K562 (cell line): ENCODE measurements around the gene IFNAR2. TPM values are rescaled to one million over a fixed set of nuclear protein-coding genes. Genes with fewer than 3 reads are reported as not detected.
A peak's percentile ranks its signal among the peaks of the same experiment; 100 is the strongest.

Experiments used
- ATAC-seq: fragments of 200-7000 bp; cut with Tn5 transposase; 3 replicates; pipeline ENCODE4 v1.9.1; 2020; ENCODE audit warnings: moderate library complexity
- Bru-seq: library from RNA; stranded (reverse); fragments of 400-500 nt; gene quantifications from one replicate; lab custom pipeline; 2021; lab: Mats Ljungman, UMichigan
- BruChase-seq, 2 experiments: library from RNA; stranded (reverse); fragments of 400-500 nt; gene quantifications; one replicate each; lab custom pipeline; 2021; lab: Mats Ljungman, UMichigan
- BruUV-seq: library from RNA; stranded (reverse); fragments of 400-500 nt; replicated peaks from 2 replicates; lab custom pipeline; 2021; lab: Mats Ljungman, UMichigan
- CTCF ChIA-PET: fragments of 300-600 bp; formaldehyde crosslinking; extraction: SDS; loops from one replicate; lab custom pipeline; 2021; ENCODE audit warnings: low intra/inter-chr PET ratio; lab: Yijun Ruan, JAX
- POLR2A ChIA-PET: fragments of 300-600, 350-650 bp; sonication (Branson Sonifier 250); formaldehyde crosslinking; extraction: SDS; loops from one replicate; lab custom pipeline; 2021; ENCODE audit warnings: antibody characterized with exemption, inconsistent platforms; lab: Yijun Ruan, JAX
- DNase-seq, 4 experiments: peaks; one replicate each; pipeline versions ENCODE4 v3.0.0 to v3.0.0-alpha.2; 2011 to 2018; ENCODE audit warnings: low spot score in 3 of 4, mixed read lengths in 3 of 4; ENCODE audit errors: extremely low read depth in 1 of 4
- FAIRE-seq: peaks from 2 replicates; lab custom pipeline; 2011; peaks lifted over from hg19 to GRCh38; lab: Jason Lieb, UNC
- H2AFZ ChIP-seq: 2 replicates; pipeline ENCODE4 v1.6.0; 2011; ENCODE audit warnings: low read depth, low read length, control low read depth, inconsistent platforms
- H3K27ac ChIP-seq: fragments of 200-600 bp; 3 replicates; pipeline ENCODE4 v1.8.0; 2011; ENCODE audit warnings: low read depth, mild to moderate bottlenecking, control low read depth, inconsistent platforms, low read length, moderate library complexity, mixed read lengths; ENCODE audit errors: extremely low read depth
- H3K27me3 ChIP-seq, 2 experiments: fragments of 300-600 bp in 1 of 2; 2 replicates in 1 of 2; 3 replicates in 1 of 2; pipeline versions ENCODE4 v1.6.0 to v1.8.0; 2011; ENCODE audit warnings: inconsistent platforms in 2 of 2, low read length in 2 of 2, mild to moderate bottlenecking in 1 of 2, mixed read lengths in 1 of 2, moderate library complexity in 1 of 2; ENCODE audit not compliant: control insufficient read depth in 2 of 2, insufficient read depth in 2 of 2
- H3K36me3 ChIP-seq: fragments of 300-600 bp; 3 replicates; pipeline ENCODE4 v1.8.0; 2011; ENCODE audit warnings: mild to moderate bottlenecking, low read length, inconsistent platforms; ENCODE audit not compliant: control insufficient read depth, insufficient read depth
- H3K4me1 ChIP-seq, 2 experiments: fragments of 200-600 bp in 1 of 2; replicated peaks in 1 of 2; 2 replicates in 1 of 2; 3 replicates in 1 of 2; pipeline versions ENCODE4 v1.5.1 to v1.8.0; 2011; ENCODE audit warnings: inconsistent platforms in 2 of 2, low read length in 2 of 2, mild to moderate bottlenecking in 1 of 2, mixed read lengths in 1 of 2, moderate library complexity in 1 of 2; ENCODE audit not compliant: control insufficient read depth in 2 of 2, insufficient read depth in 2 of 2
- H3K4me2 ChIP-seq: 2 replicates; pipeline ENCODE4 v1.6.1; 2011; ENCODE audit warnings: low read length, control low read depth, inconsistent platforms, mixed read lengths; ENCODE audit not compliant: insufficient read depth
- H3K4me3 ChIP-seq: fragments of 200-600 bp; sonication (generic), shearing (Covaris generic); 2 replicates; pipeline ENCODE4 v1.5.1; 2016; ENCODE audit warnings: control low read depth, inconsistent platforms
- H3K79me2 ChIP-seq: fragments of 200-600 bp; 3 replicates; pipeline ENCODE4 v1.8.0; 2011; ENCODE audit warnings: low read length, inconsistent platforms; ENCODE audit not compliant: control insufficient read depth, insufficient read depth
- H3K9ac ChIP-seq, 2 experiments: 2 replicates each; pipeline versions ENCODE4 v1.6.0 to v1.6.1; 2011; ENCODE audit warnings: low read depth in 2 of 2, low read length in 2 of 2, control low read depth in 1 of 2, inconsistent platforms in 1 of 2, mild to moderate bottlenecking in 1 of 2, mixed read lengths in 1 of 2; ENCODE audit not compliant: insufficient read depth in 1 of 2
- H3K9me1 ChIP-seq: one replicate; pipeline ENCODE4 v1.6.0; 2011; ENCODE audit warnings: inconsistent platforms, mild to moderate bottlenecking, low read length, moderate library complexity; ENCODE audit not compliant: control insufficient read depth, insufficient read depth
- H3K9me3 ChIP-seq: replicated peaks from 2 replicates; pipeline ENCODE4 v1.5.1; 2011; ENCODE audit warnings: low read depth, low read length, inconsistent platforms; ENCODE audit not compliant: control insufficient read depth, insufficient read depth
- H4K20me1 ChIP-seq: replicated peaks from 2 replicates; pipeline ENCODE4 v1.6.1; 2011; ENCODE audit warnings: low read length, inconsistent platforms, mixed read lengths; ENCODE audit not compliant: control insufficient read depth, insufficient read depth
- GATA2 ChIP-seq: sonication (generic); formaldehyde crosslinking; IDR thresholded peaks from 2 replicates; pipeline ENCODE4 v1.4.0; 2020; ENCODE audit warnings: mild to moderate bottlenecking, missing genetic modification reagents
- PATZ1 ChIP-seq: fragments of 250-450 bp; sonication (Bioruptor Pico); IDR thresholded peaks from 2 replicates; pipeline ENCODE4 v1.5.0; 2020; ENCODE audit warnings: mild to moderate bottlenecking, borderline replicate concordance
- WGBS: fragments of 100-300 bp; shearing (Covaris generic); methylation state at CpG from one replicate; pipeline ENCODE4 v1.1.6; 2016; ENCODE audit warnings: low coverage, mixed read lengths; ENCODE audit not compliant: insufficient coverage; ENCODE audit errors: missing lambda C conversion rate; 5-methylcytosine and 5-hydroxymethylcytosine counted together
- in situ Hi-C: fragments of 300-500 bp; cut with MboI; formaldehyde crosslinking; loops from 4 replicates; pipeline ENCODE4 v1.15.0; 2018; ENCODE audit warnings: inconsistent platforms, mixed read lengths
- intact Hi-C: fragments of 100-400 bp; cut with micrococcal nuclease; formaldehyde crosslinking; loops from 2 replicates; pipeline ENCODE4 v1.14.2; 2022
- long read RNA-seq, 3 experiments: library from polyadenylated mRNA in 2 of 3; library from RNA in 1 of 3; unstranded in 2 of 3; stranded (forward) in 1 of 3; transcript quantifications; one replicate each; pipeline ENCODE4 v2.0.0, GENCODE V29; 2019 to 2022
- polyA minus RNA-seq, 3 experiments: library from RNA; depleted of rRNA, polyadenylated mRNA; stranded (reverse); fragments of >200 nt; gene quantifications; 2 replicates each; pipeline ENCODE4 v1.2.3, GENCODE V29; 2011
- polyA plus RNA-seq, 8 experiments: library from polyadenylated mRNA; depleted of rRNA in 4 of 8; stranded (reverse) in 5 of 8; unstranded in 3 of 8; fragments of >200 nt; fragmentation: Nextera tagmentation in 2 of 8; fragmentation: Illumina TruSeq in 1 of 8; extraction: Ambion mirVana in 2 of 8; extraction: Trizol in 1 of 8; gene quantifications; 2 replicates each; pipeline versions ENCODE4 v1.2.1 to v1.2.3, GENCODE V29; 2011 to 2014; ENCODE audit warnings: inconsistent platforms in 1 of 8, missing spikeins in 1 of 8
- total RNA-seq, 7 experiments: library from RNA; depleted of rRNA in 6 of 7; stranded (reverse); fragments of >200 nt in 6 of 7; fragmentation: Illumina TruSeq in 2 of 7; extraction: Trizol in 2 of 7; gene quantifications; 2 replicates each; pipeline versions ENCODE4 v1.2.1 to v1.2.3, GENCODE V29; 2011 to 2021; ENCODE audit warnings: low replicate concordance in 1 of 7

Gene IFNAR2
- 29.8 and 65.1 TPM in 2 replicates for total RNA-seq (2011; cell fraction: chromatin; rRNA removed; ENCODE audit: low replicate concordance)
- 11.2 and 16.6 TPM in 2 replicates for total RNA-seq (2011; cell fraction: nucleolus; rRNA removed)
- total RNA-seq (2011; cell fraction: nucleoplasm; rRNA removed), result 24.8 and 38.1 TPM in 2 replicates
- total RNA-seq (2014; rRNA removed), result 1.7 and 2.7 TPM in 2 replicates
- 8.4 and 9.8 TPM in 2 replicates for total RNA-seq (2014; rRNA removed; fragmentation: Illumina TruSeq; extraction: Trizol)
- 4.2 and 5.6 TPM in 2 replicates for total RNA-seq (2015; rRNA removed; fragmentation: Illumina TruSeq; extraction: Trizol)
- total RNA-seq (2021), result 16.3 and 19.1 TPM in 2 replicates
- polyA plus RNA-seq (2011; rRNA removed), result 48.3 and 58.0 TPM in 2 replicates
- 13.1 and 25.7 TPM in 2 replicates for polyA plus RNA-seq (2011; cell fraction: cytosol; rRNA removed)
- polyA plus RNA-seq (2011; cell fraction: nucleus; rRNA removed), result 16.2 and 31.7 TPM in 2 replicates
- polyA plus RNA-seq (2012), result 18.0 and 32.6 TPM in 2 replicates
- 26.1 and 31.9 TPM in 2 replicates for polyA plus RNA-seq (2014; fragmentation: Illumina TruSeq; extraction: Trizol)
- polyA plus RNA-seq (2014; fragmentation: Nextera tagmentation; extraction: Ambion mirVana), result 1 to 10 TPM; 3.1 to 6.1 TPM
- polyA plus RNA-seq (2014; rRNA removed), result 19.3 and 23.5 TPM in 2 replicates
- 32.3 and 42.9 TPM in 2 replicates for polyA minus RNA-seq (2011; rRNA and poly(A)+ RNA removed)
- polyA minus RNA-seq (2011; cell fraction: cytosol; rRNA and poly(A)+ RNA removed), result 13.5 and 15.5 TPM in 2 replicates
- 4.4 and 8.8 TPM in 2 replicates for polyA minus RNA-seq (2011; cell fraction: nucleus; rRNA and poly(A)+ RNA removed)
- Bru-seq, nascent RNA, result percentile 64 among the genes with signal in this experiment
- percentile 71 among the genes with signal in this experiment for BruChase-seq, experiment 1, labeled RNA remaining after a 2-hour chase
- BruChase-seq, experiment 2, labeled RNA remaining after a 6-hour chase, result percentile 76 among the genes with signal in this experiment
- long read RNA-seq, experiment 1, full-length matches to known transcripts, result 34 of 53 reads
- long read RNA-seq, experiment 1, partial matches to known transcripts, result 13 of 53 reads
- long read RNA-seq, experiment 1, other reads (novel, unspliced or antisense), result 6 of 53 reads
- long read RNA-seq, experiment 2, full-length matches to known transcripts, result 12 of 23 reads
- long read RNA-seq, experiment 2, partial matches to known transcripts, result 7 of 23 reads
- long read RNA-seq, experiment 2, other reads (novel, unspliced or antisense), result 4 of 23 reads
- long read RNA-seq, experiment 3, full-length matches to known transcripts, result 9 of 17 reads
- long read RNA-seq, experiment 3, partial matches to known transcripts, result 6 of 17 reads
- long read RNA-seq, experiment 3, other reads (novel, unspliced or antisense), result 2 of 17 reads

- peak within 1 kb of the TSS; percentile 67 to 98 for H3K9ac ChIP-seq
- no peaks in the 10 kb centered on the region for H3K9me3 ChIP-seq
- peak; percentile 85 to 99 (median 98) for DNase-seq
- intact Hi-C loops (no loop called here), in situ Hi-C loops (no loop called here)
- H3K79me2 ChIP-seq, result peaks cover 33% of the 10 kb centered on the region
- peak within 1 kb of the TSS; percentile 86 for H3K4me3 ChIP-seq
- peak within 1 kb of the TSS; percentile 79 for H3K27ac ChIP-seq
- no peaks in the 10 kb centered on the region for H3K9me1 ChIP-seq
- H2AFZ ChIP-seq, result peak within 1 kb of the TSS; percentile 89
- no peaks in the 10 kb centered on the region for H4K20me1 ChIP-seq
- ChIA-PET CTCF (interaction anchor here (0.7 to 1.8 kb wide), 3 partner anchors 30 to 871 kb away, joined by 3 to 5 read pairs (median 3); no protein-coding TSS in a partner anchor), POLR2A (interaction anchor here (0.6 to 1.1 kb wide), 3 partner anchors 51 to 331 kb away, joined by 3 to 4 read pairs (median 3); partner anchors contain the start of gene IFNAR1)
- no peaks in the 10 kb centered on the region for H3K27me3 ChIP-seq
- peaks cover 5% of the 10 kb centered on the region; the same call in 1 of the 3 replicates for H3K36me3 ChIP-seq
- no TSS peak for BruUV-seq
- peaks cover 29 to 36% of the 10 kb centered on the region in 2 experiments for H3K4me1 ChIP-seq
- peak; percentile 93 for ATAC-seq
- peak within 1 kb of the TSS; percentile 85 for H3K4me2 ChIP-seq
- FAIRE-seq, result no peak
- 1% methylated on average over 74 of the region's 95 CpGs for WGBS
- TF ChIP-seq PATZ1 (CRISPR knock-in tag) (no peak), GATA2 (CRISPR knock-in tag) (no peak)
Observed at GRCh38 chr21:33229784-33230544, at the start of gene IFNAR2. Gene IFNAR2, plus strand, starts transcription at chr21:33229938. Its CDS starts 11,985 bp downstream, at chr21:33241923.
